Measurements from ENCODE around the gene FBLN7. TPM values are rescaled to one million over a fixed set of nuclear protein-coding genes. Genes with fewer than 3 reads are reported as not detected.

Gene FBLN7
- total and polyA plus RNA-seq, 2 of the 8 experiments (the other 6 are each of a cell fraction or from before 2014, with no cell fraction given): 0.30 to 0.77 TPM

GRCh38 chr2:112161431-112162145 is 23.4 kb downstream of the FBLN7 start:
- H3K4ac ChIP-seq (replicated peaks; ENCODE audit: insufficient read length, low read depth, low read length): no peak overlapping the region
- no peak overlapping the region for H3K4me3 ChIP-seq (ENCODE audit: extremely low read depth in 1 of 4, insufficient read depth in 2 of 4, low read depth in 3 of 4, low read length in 4 of 4)
- H3K79me2 ChIP-seq (ENCODE audit: control insufficient read depth in 1 of 2, insufficient read depth in 2 of 2, low read length in 2 of 2): no peaks in the 10 kb centered on the region
- no peaks in the 10 kb centered on the region for H3K27me3 ChIP-seq (replicated peaks in 1 of 4; ENCODE audit: control insufficient read depth in 3 of 4, extremely low read depth in 1 of 4, insufficient read depth in 3 of 4, low read length in 3 of 4)
- H3K27ac ChIP-seq (ENCODE audit: low read depth, low read length): no peak overlapping the region
- H2BK120ac ChIP-seq (replicated peaks; ENCODE audit: low read depth, low read length): no peak overlapping the region
- DNase-seq (ENCODE audit: low read depth in 1 of 2, low spot score in 2 of 2): no peak
- H4K5ac ChIP-seq (ENCODE audit: insufficient read length, low read depth, low read length): no peak overlapping the region
- H4K20me1 ChIP-seq (replicated peaks in 1 of 2; ENCODE audit: control insufficient read depth in 1 of 2, insufficient read depth in 2 of 2, low read length in 2 of 2): no peaks in the 10 kb centered on the region
- ChIA-PET CTCF (ENCODE audit: partially characterized antibody) (interaction anchor here (1.3 kb wide), 1 partner anchor 12 kb away, joined by 4 read pairs; no protein-coding TSS in a partner anchor), POLR2A (ENCODE audit: partially characterized antibody) (interaction anchor here (0.9 to 1.2 kb wide), 2 partner anchors 10 to 93 kb away, joined by 3 to 4 read pairs; partner anchors contain the start of gene ZC3H8)
- H2AK5ac ChIP-seq (ENCODE audit: low read depth, low read length): no peak overlapping the region
- no peak overlapping the region for H2BK15ac ChIP-seq (ENCODE audit: low read length)
- H3K56ac ChIP-seq (replicated peaks; ENCODE audit: insufficient read length, low read depth, low read length): no peak overlapping the region
- no peak overlapping the region for H2BK20ac ChIP-seq (ENCODE audit: low read length)
- no peak overlapping the region for H3K14ac ChIP-seq (ENCODE audit: insufficient read length)
- no peaks in the 10 kb centered on the region for H3K4me1 ChIP-seq (replicated peaks in 1 of 4; ENCODE audit: control insufficient read depth in 3 of 4, insufficient read depth in 4 of 4, low read length in 3 of 4)
- no peak overlapping the region for H3K4me2 ChIP-seq (ENCODE audit: insufficient read depth in 1 of 2, low read depth in 2 of 2, low read length in 2 of 2)
- no peak overlapping the region for H3K9ac ChIP-seq (replicated peaks in 1 of 4; ENCODE audit: extremely low read depth in 1 of 4, low read depth in 3 of 4, low read length in 3 of 4)
- 93% methylated on average over 9 of the region's 9 CpGs; no CpG with 5 or more reads in 1 of the 2 experiments for WGBS, 2 experiments (ENCODE audit: extremely low coverage in 1 of 2, insufficient coverage in 1 of 2, insufficient read length in 1 of 2, insufficient replicate concordance in 2 of 2, low coverage in 1 of 2, low lambda C conversion rate in 2 of 2, missing lambda C conversion rate in 1 of 2)
- no peak overlapping the region for H3K18ac ChIP-seq (ENCODE audit: extremely low read depth, low read length)
- H2BK5ac ChIP-seq (ENCODE audit: low read depth, low read length): no peak overlapping the region
- no peaks in the 10 kb centered on the region for H3K36me3 ChIP-seq (ENCODE audit: control insufficient read depth in 2 of 4, insufficient read depth in 4 of 4, low read length in 3 of 4)
- H2AFZ ChIP-seq (ENCODE audit: low read length): no peak overlapping the region
- H3K23ac ChIP-seq (ENCODE audit: insufficient read length): no peak overlapping the region
- H4K91ac ChIP-seq (replicated peaks; ENCODE audit: insufficient read length, low read length): no peak overlapping the region
- no peak overlapping the region for H2BK12ac ChIP-seq (ENCODE audit: low read depth, low read length)
- FAIRE-seq: no peak
- H3K79me1 ChIP-seq (ENCODE audit: low read depth, low read length): no peaks in the 10 kb centered on the region
- H3K23me2 ChIP-seq (ENCODE audit: low read depth, low read length): no peaks in the 10 kb centered on the region
- H4K8ac ChIP-seq (ENCODE audit: extremely low read depth, insufficient read depth, low read length): no peak overlapping the region
- no peaks in the 10 kb centered on the region for H3K9me3 ChIP-seq (ENCODE audit: insufficient read depth in 2 of 2, low read depth in 1 of 2, low read length in 1 of 2)
- TF ChIP-seq CBX5 (IDR thresholded peaks at IDR 0.05; ENCODE audit: low read depth, low read length) (no peak), CBX8 (IDR thresholded peaks at IDR 0.05; ENCODE audit: borderline replicate concordance, low read depth, low read length) (no peak), FOSL1 (IDR thresholded peaks at IDR 0.05; ENCODE audit: insufficient read depth, low read depth, low read length) (no peak), CTBP2 (IDR thresholded peaks at IDR 0.05; ENCODE audit: borderline replicate concordance, insufficient read depth, insufficient read length, low read length) (no peak), NANOG (IDR thresholded peaks at IDR 0.05; ENCODE audit: insufficient read depth, low read depth, low read length, poor library complexity, severe bottlenecking) (no peak), KDM4A (IDR thresholded peaks at IDR 0.05; ENCODE audit: low read depth, low read length, severe bottlenecking) (no peak), YY1 (IDR thresholded peaks at IDR 0.05; ENCODE audit: low read depth, low read length) (no peak), RAD21 (IDR thresholded peaks at IDR 0.05 in 1 of 2, conservative IDR thresholded peaks at IDR 0.05 in 1 of 2; ENCODE audit: low read depth in 2 of 2, low read length in 2 of 2) (no peak), BRCA1 (IDR thresholded peaks at IDR 0.05; ENCODE audit: low read depth, low read length) (no peak), BACH1 (IDR thresholded peaks at IDR 0.05; ENCODE audit: low read length) (no peak), POLR2AphosphoS5 (IDR thresholded peaks at IDR 0.05; ENCODE audit: low read depth, low read length) (no peak)
- TF ChIP-seq, protein P1, sequence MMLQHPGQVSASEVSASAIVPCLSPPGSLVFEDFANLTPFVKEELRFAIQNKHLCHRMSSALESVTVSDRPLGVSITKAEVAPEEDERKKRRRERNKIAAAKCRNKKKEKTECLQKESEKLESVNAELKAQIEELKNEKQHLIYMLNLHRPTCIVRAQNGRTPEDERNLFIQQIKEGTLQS (IDR thresholded peaks at IDR 0.05; ENCODE audit: insufficient read depth, low read depth, low read length): no peak

All from H1 (cell line).